K562 (cell line): ENCODE data around the gene CD44. TPM values are rescaled to one million over a fixed set of nuclear protein-coding genes. Genes with fewer than 3 reads are reported as not detected.

Experiments used
- ATAC-seq: fragments of 200-7000 bp; cut with Tn5 transposase; 3 replicates; pipeline ENCODE4 v1.9.1; 2020; ENCODE audit warnings: moderate library complexity
- BruUV-seq: library from RNA; stranded (reverse); fragments of 400-500 nt; replicated peaks from 2 replicates; lab custom pipeline; 2021; lab: Mats Ljungman, UMichigan
- CTCF ChIA-PET: fragments of 300-600 bp; formaldehyde crosslinking; extraction: SDS; loops from one replicate; lab custom pipeline; 2021; ENCODE audit warnings: low intra/inter-chr PET ratio; lab: Yijun Ruan, JAX
- POLR2A ChIA-PET: fragments of 300-600, 350-650 bp; sonication (Branson Sonifier 250); formaldehyde crosslinking; extraction: SDS; loops from one replicate; lab custom pipeline; 2021; ENCODE audit warnings: antibody characterized with exemption, inconsistent platforms; lab: Yijun Ruan, JAX
- DNase-seq, 4 experiments: peaks; one replicate each; pipeline versions ENCODE4 v3.0.0 to v3.0.0-alpha.2; 2011 to 2018; ENCODE audit warnings: low spot score in 3 of 4, mixed read lengths in 3 of 4; ENCODE audit errors: extremely low read depth in 1 of 4
- FAIRE-seq: peaks from 2 replicates; lab custom pipeline; 2011; peaks lifted over from hg19 to GRCh38; lab: Jason Lieb, UNC
- H2AFZ ChIP-seq: 2 replicates; pipeline ENCODE4 v1.6.0; 2011; ENCODE audit warnings: low read depth, low read length, control low read depth, inconsistent platforms
- H3K27ac ChIP-seq: fragments of 200-600 bp; 3 replicates; pipeline ENCODE4 v1.8.0; 2011; ENCODE audit warnings: low read depth, mild to moderate bottlenecking, control low read depth, inconsistent platforms, low read length, moderate library complexity, mixed read lengths; ENCODE audit errors: extremely low read depth
- H3K27me3 ChIP-seq, 2 experiments: fragments of 300-600 bp in 1 of 2; 2 replicates in 1 of 2; 3 replicates in 1 of 2; pipeline versions ENCODE4 v1.6.0 to v1.8.0; 2011; ENCODE audit warnings: inconsistent platforms in 2 of 2, low read length in 2 of 2, mild to moderate bottlenecking in 1 of 2, mixed read lengths in 1 of 2, moderate library complexity in 1 of 2; ENCODE audit not compliant: control insufficient read depth in 2 of 2, insufficient read depth in 2 of 2
- H3K36me3 ChIP-seq: fragments of 300-600 bp; 3 replicates; pipeline ENCODE4 v1.8.0; 2011; ENCODE audit warnings: mild to moderate bottlenecking, low read length, inconsistent platforms; ENCODE audit not compliant: control insufficient read depth, insufficient read depth
- H3K4me1 ChIP-seq, 2 experiments: fragments of 200-600 bp in 1 of 2; replicated peaks in 1 of 2; 2 replicates in 1 of 2; 3 replicates in 1 of 2; pipeline versions ENCODE4 v1.5.1 to v1.8.0; 2011; ENCODE audit warnings: inconsistent platforms in 2 of 2, low read length in 2 of 2, mild to moderate bottlenecking in 1 of 2, mixed read lengths in 1 of 2, moderate library complexity in 1 of 2; ENCODE audit not compliant: control insufficient read depth in 2 of 2, insufficient read depth in 2 of 2
- H3K4me2 ChIP-seq: 2 replicates; pipeline ENCODE4 v1.6.1; 2011; ENCODE audit warnings: low read length, control low read depth, inconsistent platforms, mixed read lengths; ENCODE audit not compliant: insufficient read depth
- H3K4me3 ChIP-seq: fragments of 200-600 bp; sonication (generic), shearing (Covaris generic); 2 replicates; pipeline ENCODE4 v1.5.1; 2016; ENCODE audit warnings: control low read depth, inconsistent platforms
- H3K79me2 ChIP-seq: fragments of 200-600 bp; 3 replicates; pipeline ENCODE4 v1.8.0; 2011; ENCODE audit warnings: low read length, inconsistent platforms; ENCODE audit not compliant: control insufficient read depth, insufficient read depth
- H3K9ac ChIP-seq, 2 experiments: 2 replicates each; pipeline versions ENCODE4 v1.6.0 to v1.6.1; 2011; ENCODE audit warnings: low read depth in 2 of 2, low read length in 2 of 2, control low read depth in 1 of 2, inconsistent platforms in 1 of 2, mild to moderate bottlenecking in 1 of 2, mixed read lengths in 1 of 2; ENCODE audit not compliant: insufficient read depth in 1 of 2
- H3K9me1 ChIP-seq: one replicate; pipeline ENCODE4 v1.6.0; 2011; ENCODE audit warnings: inconsistent platforms, mild to moderate bottlenecking, low read length, moderate library complexity; ENCODE audit not compliant: control insufficient read depth, insufficient read depth
- H3K9me3 ChIP-seq: replicated peaks from 2 replicates; pipeline ENCODE4 v1.5.1; 2011; ENCODE audit warnings: low read depth, low read length, inconsistent platforms; ENCODE audit not compliant: control insufficient read depth, insufficient read depth
- H4K20me1 ChIP-seq: replicated peaks from 2 replicates; pipeline ENCODE4 v1.6.1; 2011; ENCODE audit warnings: low read length, inconsistent platforms, mixed read lengths; ENCODE audit not compliant: control insufficient read depth, insufficient read depth
- DDX20 ChIP-seq: fragments of 450-650 bp; IDR thresholded peaks from 2 replicates; pipeline ENCODE4 v1.6.1; 2016; ENCODE audit warnings: missing genetic modification characterization, low read depth, mild to moderate bottlenecking, missing compliant biosample characterization, moderate library complexity
- FOXP1 ChIP-seq: sonication (generic); formaldehyde crosslinking; IDR thresholded peaks from 2 replicates; pipeline ENCODE4 v1.8.0; 2022; ENCODE audit warnings: mild to moderate bottlenecking, missing genetic modification reagents
- HDAC3 ChIP-seq: fragments of 450-650 bp; IDR thresholded peaks from 2 replicates; pipeline ENCODE4 v1.6.1; 2018; ENCODE audit warnings: borderline replicate concordance, mild to moderate bottlenecking, moderate library complexity; ENCODE audit not compliant: partially characterized antibody
- KLF16 ChIP-seq: IDR thresholded peaks from 2 replicates; pipeline ENCODE4 v1.6.1; 2016; ENCODE audit warnings: antibody characterized with exemption
- MAX ChIP-seq: sonication (generic); formaldehyde crosslinking; IDR thresholded peaks from 2 replicates; pipeline ENCODE4 v1.9.0; 2022; ENCODE audit warnings: mild to moderate bottlenecking, missing genetic modification reagents
- MECOM ChIP-seq: fragments of 250-450 bp; sonication (Bioruptor Pico); IDR thresholded peaks from 2 replicates; pipeline ENCODE4 v1.8.0; 2022; ENCODE audit warnings: inconsistent platforms
- NBN ChIP-seq: fragments of 450-650 bp; IDR thresholded peaks from 2 replicates; pipeline ENCODE4 v1.6.1; 2016; ENCODE audit warnings: low read depth, mild to moderate bottlenecking
- RBM17 ChIP-seq: fragments of 200-400 bp; formaldehyde crosslinking; IDR thresholded peaks from 2 replicates; pipeline ENCODE4 v1.6.1; 2017; ENCODE audit warnings: low read depth, mild to moderate bottlenecking, low read length, borderline replicate concordance
- SFPQ ChIP-seq: fragments of 200-400 bp; formaldehyde crosslinking; IDR thresholded peaks from 2 replicates; pipeline ENCODE4 v1.6.1; 2017; ENCODE audit warnings: mild to moderate bottlenecking, low read depth, low read length, moderate library complexity
- SNRNP70 ChIP-seq: fragments of 200-400 bp; formaldehyde crosslinking; optimal IDR thresholded peaks from 2 replicates; pipeline ENCODE3; 2017; ENCODE audit warnings: low read depth, low read length
- TARDBP ChIP-seq: fragments of 450-650 bp; IDR thresholded peaks from 2 replicates; pipeline ENCODE4 v1.6.1; 2016
- TCF7L2 ChIP-seq: fragments of 150-350 bp; IDR thresholded peaks from 2 replicates; pipeline ENCODE4 v1.6.1; 2016; ENCODE audit warnings: low read depth, mild to moderate bottlenecking, low read length, moderate library complexity
- ZNF124 ChIP-seq: sonication (generic); formaldehyde crosslinking; IDR thresholded peaks from 2 replicates; pipeline ENCODE4 v1.8.1; 2022; ENCODE audit warnings: missing genetic modification reagents
- ZNF384 ChIP-seq: IDR thresholded peaks from 2 replicates; pipeline ENCODE4 v1.6.1; 2012; ENCODE audit warnings: low read depth, low read length, improper control_type of control experiment
- ZNF41 ChIP-seq: fragments of 250-450 bp; sonication (Bioruptor Pico); conservative IDR thresholded peaks from 2 replicates; pipeline ENCODE4 v1.4.0; 2020; ENCODE audit warnings: mild to moderate bottlenecking
- in situ Hi-C: fragments of 300-500 bp; cut with MboI; formaldehyde crosslinking; loops from 4 replicates; pipeline ENCODE4 v1.15.0; 2018; ENCODE audit warnings: inconsistent platforms, mixed read lengths
- intact Hi-C: fragments of 100-400 bp; cut with micrococcal nuclease; formaldehyde crosslinking; loops from 2 replicates; pipeline ENCODE4 v1.14.2; 2022
- polyA plus RNA-seq, 8 experiments: library from polyadenylated mRNA; depleted of rRNA in 4 of 8; stranded (reverse) in 5 of 8; unstranded in 3 of 8; fragments of >200 nt; fragmentation: Nextera tagmentation in 2 of 8; fragmentation: Illumina TruSeq in 1 of 8; extraction: Ambion mirVana in 2 of 8; extraction: Trizol in 1 of 8; gene quantifications; 2 replicates each; pipeline versions ENCODE4 v1.2.1 to v1.2.3, GENCODE V29; 2011 to 2014; ENCODE audit warnings: inconsistent platforms in 1 of 8, missing spikeins in 1 of 8
- total RNA-seq, 7 experiments: library from RNA; depleted of rRNA in 6 of 7; stranded (reverse); fragments of >200 nt in 6 of 7; fragmentation: Illumina TruSeq in 2 of 7; extraction: Trizol in 2 of 7; gene quantifications; 2 replicates each; pipeline versions ENCODE4 v1.2.1 to v1.2.3, GENCODE V29; 2011 to 2021; ENCODE audit warnings: low replicate concordance in 1 of 7
- TF ChIP-seq, protein P1 (sequence below): fragments of 450-650 bp; formaldehyde crosslinking; conservative IDR thresholded peaks from 2 replicates; pipeline ENCODE4 v1.4.0; 2022; ENCODE audit warnings: mild to moderate bottlenecking, missing genetic modification characterization

CD44 gene
- total and polyA plus RNA-seq, 9 of the 15 experiments (the other 6 are each of a cell fraction or from before 2014, with no cell fraction given) = 1.2 to 13.9 (median 3.0) TPM

- intact Hi-C loops = no loop called here
- Histone ChIP-seq H3K4me3 (no peak overlapping the region), H3K27ac (no peak overlapping the region), H3K9me1 (no peaks in the 10 kb centered on the region), H3K4me2 (no peak overlapping the region), H3K36me3 (no peaks in the 10 kb centered on the region), H3K9ac (no peak overlapping the region), H2AFZ (no peak overlapping the region), H3K4me1 (peaks cover 0 to under 1% of the 10 kb centered on the region in 2 experiments; a peak in 2 of 5 replicates), H3K9me3 (no peaks in the 10 kb centered on the region), H3K27me3 (no peaks in the 10 kb centered on the region; a peak in 1 of 5 replicates), H3K79me2 (no peaks in the 10 kb centered on the region), H4K20me1 (no peaks in the 10 kb centered on the region)
- CTCF ChIA-PET = no interaction called here
- no peak for FAIRE-seq
- in situ Hi-C loops = no loop called here
- POLR2A ChIA-PET = no interaction called here
- no peak for DNase-seq
- BruUV-seq = no TSS peak
- ATAC-seq = no peak
- TF ChIP-seq DDX20 (tag) (no peak), ZNF384 (no peak), RBM17 (no peak), MAX (no peak), KLF16 (no peak), MECOM (no peak), NBN (no peak), HDAC3 (no peak), TARDBP (no peak), FOXP1 (CRISPR knock-in tag) (no peak), ZNF124 (CRISPR knock-in tag) (no peak), SFPQ (no peak), SNRNP70 (no peak), TCF7L2 (no peak), ZNF41 (CRISPR knock-in tag) (no peak)
- TF ChIP-seq, protein P1, sequence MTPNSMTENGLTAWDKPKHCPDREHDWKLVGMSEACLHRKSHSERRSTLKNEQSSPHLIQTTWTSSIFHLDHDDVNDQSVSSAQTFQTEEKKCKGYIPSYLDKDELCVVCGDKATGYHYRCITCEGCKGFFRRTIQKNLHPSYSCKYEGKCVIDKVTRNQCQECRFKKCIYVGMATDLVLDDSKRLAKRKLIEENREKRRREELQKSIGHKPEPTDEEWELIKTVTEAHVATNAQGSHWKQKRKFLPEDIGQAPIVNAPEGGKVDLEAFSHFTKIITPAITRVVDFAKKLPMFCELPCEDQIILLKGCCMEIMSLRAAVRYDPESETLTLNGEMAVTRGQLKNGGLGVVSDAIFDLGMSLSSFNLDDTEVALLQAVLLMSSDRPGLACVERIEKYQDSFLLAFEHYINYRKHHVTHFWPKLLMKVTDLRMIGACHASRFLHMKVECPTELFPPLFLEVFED = no peak
Measured at GRCh38 chr11:35105319-35106079, 33.5 kb upstream of the CD44 start.
